ENCODE results near the gene RGPD6.
"Not testable (repeated sequence)": the region's sequence is repeated elsewhere in the genome, so short reads cannot be mapped to it uniquely, and the experiment has no call there.

RGPD6 gene

GRCh38 chr2:110576763-110577416 lies at the start of gene RGPD6:
TSS of gene RGPD6 (minus strand) at chr2:110577222. CDS start at chr2:110577024, 198 bp downstream.
- not testable (repeated sequence) for DNase-seq

- DNase-seq: not testable (repeated sequence)
Observed at GRCh38 chr2:110619326-110619939, 42.4 kb upstream of the RGPD6 start.

- not testable (repeated sequence) for DNase-seq
Observed at GRCh38 chr2:110613927-110614326, 36.9 kb upstream of the RGPD6 start.

- DNase-seq: not testable (repeated sequence)
Observed at GRCh38 chr2:110610613-110611250, 33.7 kb upstream of the RGPD6 start.

GRCh38 chr2:110609843-110610612 lies 33.0 kb upstream of the RGPD6 start:
- not testable (repeated sequence) for DNase-seq

- not testable (repeated sequence) for DNase-seq
Observed at GRCh38 chr2:110608788-110609502, 31.9 kb upstream of the RGPD6 start.

GRCh38 chr2:110605057-110605456 lies 28.0 kb upstream of the RGPD6 start:
- DNase-seq: not testable (repeated sequence)

GRCh38 chr2:110603917-110604591 lies 27.0 kb upstream of the RGPD6 start:
- not testable (repeated sequence) for DNase-seq

GRCh38 chr2:110602139-110602538 lies 25.1 kb upstream of the RGPD6 start:
- DNase-seq: not testable (repeated sequence)

GRCh38 chr2:110591973-110592372 lies 15.0 kb upstream of the RGPD6 start:
- DNase-seq: not testable (repeated sequence)

GRCh38 chr2:110589677-110590330 lies 12.8 kb upstream of the RGPD6 start:
- DNase-seq: not testable (repeated sequence)

- DNase-seq: not testable (repeated sequence)
Observed at GRCh38 chr2:110588520-110588919, 11.5 kb upstream of the RGPD6 start.

- not testable (repeated sequence) for DNase-seq
Observed at GRCh38 chr2:110579216-110579965, 2.4 kb upstream of the RGPD6 start.

- DNase-seq: not testable (repeated sequence)
Observed at GRCh38 chr2:110578429-110578828, 1.4 kb upstream of the RGPD6 start.

- not testable (repeated sequence) for DNase-seq
Observed at GRCh38 chr2:110499755-110500377, 77.2 kb downstream of the RGPD6 start.

- not testable (repeated sequence) for DNase-seq
Observed at GRCh38 chr2:110496027-110496426, 81.0 kb downstream of the RGPD6 start.

- DNase-seq: not testable (repeated sequence)
Observed at GRCh38 chr2:110494488-110494887, 82.5 kb downstream of the RGPD6 start.

GRCh38 chr2:110488991-110489390 lies 88.0 kb downstream of the RGPD6 start:
- DNase-seq: not testable (repeated sequence)

GRCh38 chr2:110482697-110483096 lies 94.3 kb downstream of the RGPD6 start:
- DNase-seq: not testable (repeated sequence)

GRCh38 chr2:110481200-110481599 lies 95.8 kb downstream of the RGPD6 start:
- not testable (repeated sequence) for DNase-seq

Data from HCEC 1CT (cell line).